ENCODE measurements around the gene PHRF1. TPM values are rescaled to one million over a fixed set of nuclear protein-coding genes. Genes with fewer than 3 reads are reported as not detected.
"Not testable (repeated sequence)": the region's sequence is repeated elsewhere in the genome, so short reads cannot be mapped to it uniquely, and the experiment has no call there.

PHRF1 gene
- total RNA-seq, 1 experiment from 2014 or later, result 42.3 TPM

DNA sequence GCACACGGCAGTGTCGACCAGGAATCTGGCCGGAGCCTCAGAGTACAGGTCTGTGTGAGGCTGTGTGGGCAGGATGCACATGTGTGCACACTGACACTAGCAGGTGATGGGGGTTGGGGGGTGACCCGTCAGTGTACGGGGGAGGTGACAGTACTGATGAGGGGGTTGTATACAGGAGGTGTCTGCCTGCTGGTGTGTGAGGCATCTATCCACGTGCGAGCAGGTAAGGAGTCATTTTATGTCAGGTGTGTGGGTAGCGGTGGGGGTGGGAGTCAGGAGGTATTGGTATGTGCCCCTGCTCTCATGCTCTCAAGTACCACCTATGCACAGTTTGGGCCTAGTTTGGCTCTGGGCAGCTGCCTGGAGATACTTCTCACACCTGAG lies 4.5 kb upstream of the PHRF1 start:
- Mint-ChIP-seq H3K27ac (ENCODE audit: unreplicated experiment) (no peak overlapping the region), H3K27me3 (ENCODE audit: unreplicated experiment) (peaks cover 16% of the 10 kb centered on the region), H3K36me3 (ENCODE audit: insufficient read depth, unreplicated experiment) (peaks cover 45% of the 10 kb centered on the region), H3K4me3 (ENCODE audit: low read depth, unreplicated experiment) (no peak overlapping the region), H3K9me3 (ENCODE audit: low read depth, unreplicated experiment) (no peaks in the 10 kb centered on the region), H3K4me1 (ENCODE audit: low read depth, unreplicated experiment) (peaks cover 12% of the 10 kb centered on the region)
- intact Hi-C loops (cut with micrococcal nuclease; ENCODE audit: unreplicated experiment), result no loop called here
- no TSS peak for BruUV-seq (replicated peaks)
- no peak for DNase-seq
- CTCF ChIA-PET, result interaction anchor here (0.6 kb wide), 1 partner anchor 37 kb away, joined by 3 read pairs; no protein-coding TSS in a partner anchor
- TF ChIP-seq, protein P1, sequence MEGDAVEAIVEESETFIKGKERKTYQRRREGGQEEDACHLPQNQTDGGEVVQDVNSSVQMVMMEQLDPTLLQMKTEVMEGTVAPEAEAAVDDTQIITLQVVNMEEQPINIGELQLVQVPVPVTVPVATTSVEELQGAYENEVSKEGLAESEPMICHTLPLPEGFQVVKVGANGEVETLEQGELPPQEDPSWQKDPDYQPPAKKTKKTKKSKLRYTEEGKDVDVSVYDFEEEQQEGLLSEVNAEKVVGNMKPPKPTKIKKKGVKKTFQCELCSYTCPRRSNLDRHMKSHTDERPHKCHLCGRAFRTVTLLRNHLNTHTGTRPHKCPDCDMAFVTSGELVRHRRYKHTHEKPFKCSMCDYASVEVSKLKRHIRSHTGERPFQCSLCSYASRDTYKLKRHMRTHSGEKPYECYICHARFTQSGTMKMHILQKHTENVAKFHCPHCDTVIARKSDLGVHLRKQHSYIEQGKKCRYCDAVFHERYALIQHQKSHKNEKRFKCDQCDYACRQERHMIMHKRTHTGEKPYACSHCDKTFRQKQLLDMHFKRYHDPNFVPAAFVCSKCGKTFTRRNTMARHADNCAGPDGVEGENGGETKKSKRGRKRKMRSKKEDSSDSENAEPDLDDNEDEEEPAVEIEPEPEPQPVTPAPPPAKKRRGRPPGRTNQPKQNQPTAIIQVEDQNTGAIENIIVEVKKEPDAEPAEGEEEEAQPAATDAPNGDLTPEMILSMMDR (IDR thresholded peaks at IDR 0.05; ENCODE audit: unreplicated experiment), result no peak

DNA sequence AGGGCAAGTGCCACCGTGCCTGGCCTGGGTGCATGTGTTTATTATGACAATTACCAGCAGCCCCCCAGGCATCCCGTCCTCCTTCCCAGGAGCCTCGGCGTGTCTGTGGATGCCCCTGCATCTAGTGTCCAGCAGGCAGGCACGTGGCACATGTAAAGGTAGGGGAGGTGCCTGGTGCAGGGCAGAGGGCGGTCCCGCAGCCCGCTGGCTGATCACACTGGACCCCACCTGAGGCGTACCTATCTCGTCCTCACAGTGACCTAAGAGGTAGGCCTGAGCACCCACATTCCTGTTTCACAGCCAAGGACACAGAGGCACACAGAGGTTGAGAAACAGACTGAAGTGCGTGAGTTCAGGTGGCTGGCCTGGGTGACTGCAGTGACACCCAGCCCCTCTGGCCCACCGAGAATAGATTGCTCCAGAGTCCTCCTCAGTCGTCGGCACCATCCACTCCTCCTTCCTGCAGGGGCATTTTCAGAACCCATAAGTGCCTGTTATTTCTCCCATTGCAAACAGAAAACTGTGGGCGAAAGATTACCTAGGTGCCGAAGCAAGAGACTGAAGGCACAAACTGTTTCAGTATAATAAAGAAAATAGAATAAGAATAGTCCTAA lies 3.0 kb upstream of the PHRF1 start:
- CTCF ChIA-PET, result no interaction called here
- Mint-ChIP-seq H3K27ac (ENCODE audit: unreplicated experiment) (no peak overlapping the region), H3K27me3 (ENCODE audit: unreplicated experiment) (peaks cover 16% of the 10 kb centered on the region), H3K36me3 (ENCODE audit: insufficient read depth, unreplicated experiment) (peaks cover 40% of the 10 kb centered on the region), H3K9me3 (ENCODE audit: low read depth, unreplicated experiment) (no peaks in the 10 kb centered on the region), H3K4me3 (ENCODE audit: low read depth, unreplicated experiment) (no peak overlapping the region), H3K4me1 (ENCODE audit: low read depth, unreplicated experiment) (peaks cover 21% of the 10 kb centered on the region)
- DNase-seq, result no peak
- intact Hi-C loops (cut with micrococcal nuclease; ENCODE audit: unreplicated experiment), result no loop called here
- no TSS peak for BruUV-seq (replicated peaks)
- TF ChIP-seq, protein P1 (IDR thresholded peaks at IDR 0.05; ENCODE audit: unreplicated experiment), result no peak

DNA sequence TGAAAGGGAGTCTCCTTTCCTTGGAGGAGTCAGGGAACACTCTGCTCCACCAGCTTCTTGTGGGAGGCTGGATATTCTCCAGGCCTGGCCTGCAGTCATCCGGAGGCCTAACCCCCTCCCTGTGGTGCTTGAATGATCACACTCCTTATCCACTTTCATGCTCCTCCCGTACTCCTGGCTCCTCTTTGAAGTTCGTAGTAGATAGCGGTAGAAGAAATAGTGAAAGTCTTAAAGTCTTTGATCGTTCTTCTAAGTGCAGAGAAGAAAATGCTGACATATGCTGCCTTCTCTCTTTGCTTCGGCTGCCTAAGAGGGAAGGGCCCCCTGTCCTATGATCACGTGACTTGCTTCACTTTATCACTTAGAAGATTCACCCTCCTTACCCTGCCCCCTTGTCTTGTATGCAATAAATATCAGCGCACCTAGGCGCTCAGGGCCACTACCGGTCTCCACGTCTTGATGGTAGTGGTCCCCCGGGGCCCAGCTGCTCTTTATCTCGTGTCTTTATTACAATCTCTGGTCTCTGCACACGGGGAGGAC lies 2.2 kb upstream of the PHRF1 start:
- peaks cover 34% of the 10 kb centered on the region for H3K36me3 Mint-ChIP-seq (ENCODE audit: insufficient read depth, unreplicated experiment)
- BruUV-seq (replicated peaks), result not testable (repeated sequence)

DNA sequence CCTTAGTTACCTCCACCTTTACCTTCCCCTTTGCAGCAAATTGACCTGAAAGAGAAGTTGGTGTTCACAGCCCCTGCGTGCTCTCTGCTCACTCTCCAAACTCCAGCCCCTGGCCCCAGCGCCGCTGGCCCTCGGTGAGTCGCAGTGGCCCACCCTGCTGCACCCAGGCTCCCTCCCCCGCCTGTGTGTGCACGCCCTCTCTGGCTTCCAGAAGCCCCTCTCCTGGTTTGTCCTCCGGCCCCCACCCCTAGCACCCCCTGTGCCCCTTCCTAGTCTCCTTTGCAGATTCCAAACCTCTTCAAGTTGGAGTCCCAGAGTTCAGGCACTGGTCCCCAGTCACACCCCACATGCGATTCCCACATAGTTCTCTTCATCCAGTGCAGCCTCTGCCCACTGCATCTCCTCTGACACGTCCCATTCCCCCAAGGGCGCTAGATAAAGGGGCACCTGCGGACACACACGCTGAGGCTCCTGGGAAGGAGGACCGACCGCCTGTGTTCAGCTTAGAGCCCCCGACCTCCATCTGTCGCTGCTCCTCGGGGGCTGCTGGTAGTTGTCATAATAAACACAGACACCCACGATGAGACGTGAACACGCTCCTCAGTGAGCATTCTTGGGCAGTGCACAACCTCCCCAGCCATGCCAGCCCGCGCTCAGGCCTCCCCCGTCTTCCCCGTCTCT lies 1.5 kb upstream of the PHRF1 start:
- intact Hi-C loops (cut with micrococcal nuclease; ENCODE audit: unreplicated experiment), result no loop called here
- peaks cover 36% of the 10 kb centered on the region for H3K4me1 Mint-ChIP-seq (ENCODE audit: low read depth, unreplicated experiment)
- H3K27ac Mint-ChIP-seq (ENCODE audit: unreplicated experiment), result no peak overlapping the region
- H3K27me3 Mint-ChIP-seq (ENCODE audit: unreplicated experiment), result peaks cover 16% of the 10 kb centered on the region
- CTCF ChIA-PET, result interaction anchor here (0.8 kb wide), 1 partner anchor 13 kb away, joined by 4 read pairs; no protein-coding TSS in a partner anchor
- peaks cover 35% of the 10 kb centered on the region for H3K36me3 Mint-ChIP-seq (ENCODE audit: insufficient read depth, unreplicated experiment)
- no peak for DNase-seq
- TF ChIP-seq, protein P1 (IDR thresholded peaks at IDR 0.05; ENCODE audit: unreplicated experiment), result no peak
- H3K4me3 Mint-ChIP-seq (ENCODE audit: low read depth, unreplicated experiment), result peak overlapping the region; percentile 87
- BruUV-seq (replicated peaks), result no TSS peak
- H3K9me3 Mint-ChIP-seq (ENCODE audit: low read depth, unreplicated experiment), result no peaks in the 10 kb centered on the region

More for the DNA sequence above, 2.2 kb upstream of the PHRF1 start:
- H3K27ac Mint-ChIP-seq (ENCODE audit: unreplicated experiment); H3K9me3 Mint-ChIP-seq (ENCODE audit: low read depth, unreplicated experiment); DNase-seq; intact Hi-C loops (cut with micrococcal nuclease; ENCODE audit: unreplicated experiment); CTCF ChIA-PET: not testable (repeated sequence)
- Mint-ChIP-seq H3K4me3 (ENCODE audit: low read depth, unreplicated experiment) (peak overlapping the region; percentile 87), H3K4me1 (ENCODE audit: low read depth, unreplicated experiment) (peaks cover 29% of the 10 kb centered on the region), H3K27me3 (ENCODE audit: unreplicated experiment) (peaks cover 16% of the 10 kb centered on the region)

Measured in Calu3 (cell line).